AG04450 (cell line): Measurements from ENCODE around the gene LOC101059915.
"Not testable (repeated sequence)": the region's sequence is repeated elsewhere in the genome, so short reads cannot be mapped to it uniquely, and the experiment has no call there.

Source experiments
- CTCF ChIA-PET: fragments of 300-600, 350-600 bp; formaldehyde crosslinking; extraction: SDS; loops from one replicate; lab custom pipeline; 2022; ENCODE audit warnings: antibody characterized with exemption, inconsistent platforms; lab: Charles Lee
- POLR2A ChIA-PET: fragments of 350-600 bp; formaldehyde crosslinking; extraction: SDS; loops from one replicate; lab custom pipeline; 2021; ENCODE audit warnings: antibody characterized with exemption, inconsistent platforms; lab: Yijun Ruan, JAX
- DNase-seq: peaks from one replicate; pipeline ENCODE4 v3.0.0-alpha.2; 2011; ENCODE audit warnings: low read depth, low spot score
- H3K27ac ChIP-seq: one replicate; pipeline ENCODE4 v1.5.1; 2012; ENCODE audit warnings: low read depth, low read length, control low read depth
- H3K27me3 ChIP-seq: one replicate; pipeline ENCODE4 v1.6.0; 2012; ENCODE audit warnings: low read length; ENCODE audit not compliant: control insufficient read depth, insufficient read depth
- H3K4me3 ChIP-seq: 2 replicates; pipeline ENCODE4 v1.5.1; 2011; ENCODE audit warnings: mild to moderate bottlenecking, low read depth, low read length, control low read depth
- H3K9me3 ChIP-seq: 2 replicates; pipeline ENCODE4 v1.5.1; 2012; ENCODE audit warnings: low read length; ENCODE audit not compliant: control insufficient read depth, insufficient read depth
- TF ChIP-seq, protein P1 (sequence below): IDR thresholded peaks from 2 replicates; pipeline ENCODE4 v1.5.1; 2011; ENCODE audit warnings: low read depth, low read length, control low read depth, inconsistent platforms

Gene LOC101059915

DNA sequence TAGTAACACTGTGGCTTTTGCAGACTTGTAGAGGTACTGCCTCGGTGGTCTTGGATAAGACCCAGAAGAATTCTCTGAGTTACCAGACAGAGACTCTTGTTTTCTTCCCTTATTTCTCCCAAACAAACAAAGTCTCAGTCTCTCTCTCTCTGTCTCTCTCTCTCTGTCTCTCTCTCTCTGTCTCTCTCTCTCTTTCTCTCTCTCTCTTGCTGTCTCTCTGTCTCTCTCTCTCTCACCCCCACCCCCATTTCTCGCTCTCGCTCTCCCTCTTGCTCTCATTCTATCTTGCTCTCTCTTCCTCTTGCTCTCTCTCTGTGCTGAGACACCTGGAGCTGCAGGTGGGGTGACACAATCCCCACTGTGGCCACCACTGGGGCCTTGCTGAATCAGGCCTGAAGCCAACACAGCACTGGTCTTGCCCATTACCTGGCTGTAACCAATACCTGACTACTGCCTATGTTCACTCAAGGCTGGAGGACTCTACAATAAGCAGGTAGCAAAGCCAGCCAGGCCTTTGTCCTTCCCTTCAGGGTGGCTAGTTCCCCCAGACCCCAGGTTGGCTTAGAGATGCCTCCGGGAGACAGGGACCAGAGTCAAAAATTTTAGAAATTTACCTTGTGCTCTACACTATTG lies 12.3 kb downstream of the LOC101059915 start:
- TF ChIP-seq, protein P1, sequence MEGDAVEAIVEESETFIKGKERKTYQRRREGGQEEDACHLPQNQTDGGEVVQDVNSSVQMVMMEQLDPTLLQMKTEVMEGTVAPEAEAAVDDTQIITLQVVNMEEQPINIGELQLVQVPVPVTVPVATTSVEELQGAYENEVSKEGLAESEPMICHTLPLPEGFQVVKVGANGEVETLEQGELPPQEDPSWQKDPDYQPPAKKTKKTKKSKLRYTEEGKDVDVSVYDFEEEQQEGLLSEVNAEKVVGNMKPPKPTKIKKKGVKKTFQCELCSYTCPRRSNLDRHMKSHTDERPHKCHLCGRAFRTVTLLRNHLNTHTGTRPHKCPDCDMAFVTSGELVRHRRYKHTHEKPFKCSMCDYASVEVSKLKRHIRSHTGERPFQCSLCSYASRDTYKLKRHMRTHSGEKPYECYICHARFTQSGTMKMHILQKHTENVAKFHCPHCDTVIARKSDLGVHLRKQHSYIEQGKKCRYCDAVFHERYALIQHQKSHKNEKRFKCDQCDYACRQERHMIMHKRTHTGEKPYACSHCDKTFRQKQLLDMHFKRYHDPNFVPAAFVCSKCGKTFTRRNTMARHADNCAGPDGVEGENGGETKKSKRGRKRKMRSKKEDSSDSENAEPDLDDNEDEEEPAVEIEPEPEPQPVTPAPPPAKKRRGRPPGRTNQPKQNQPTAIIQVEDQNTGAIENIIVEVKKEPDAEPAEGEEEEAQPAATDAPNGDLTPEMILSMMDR = no peak
- ChIA-PET CTCF (no interaction called here), POLR2A (no interaction called here)

DNA sequence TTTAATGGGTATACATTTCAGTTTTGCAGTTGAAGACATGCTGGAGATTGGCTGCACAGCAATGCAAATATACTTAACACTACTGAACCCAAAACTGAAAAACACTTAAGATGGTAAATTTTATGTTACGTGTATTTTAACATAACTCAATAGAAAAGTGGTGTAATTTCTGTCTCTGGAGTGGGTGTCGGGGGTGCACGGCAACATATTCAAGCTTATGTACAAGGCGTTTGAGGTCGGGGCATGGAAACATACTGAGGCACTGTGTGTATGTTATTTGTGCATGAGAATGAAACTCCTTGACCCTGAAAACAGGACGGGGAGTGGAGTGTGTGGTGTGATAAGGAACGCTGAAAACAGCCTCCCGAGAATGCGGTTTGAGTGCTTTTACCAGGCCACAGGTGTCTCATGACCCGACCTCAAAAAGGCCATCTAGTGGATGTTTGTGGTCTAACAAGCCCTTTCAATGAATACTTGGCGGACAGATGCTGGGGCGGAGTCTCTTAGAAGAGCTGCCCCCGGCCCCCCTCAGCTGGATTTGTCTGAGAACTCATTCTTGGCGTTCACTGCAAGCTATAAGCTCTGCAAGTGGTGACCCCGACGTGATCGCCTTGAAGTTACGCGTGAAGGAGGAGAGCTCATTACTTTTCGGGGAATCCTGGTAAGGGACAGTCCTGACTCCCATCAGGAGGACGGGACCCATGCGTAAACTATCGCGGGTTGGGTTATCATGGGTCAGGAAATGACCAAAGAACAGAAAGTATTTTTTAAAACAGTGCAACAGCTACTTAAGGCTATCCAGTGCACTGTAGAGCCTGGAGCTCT lies 29.5 kb downstream of the LOC101059915 start:
- H3K9me3 ChIP-seq, H3K4me3 ChIP-seq, DNase-seq, H3K27ac ChIP-seq, CTCF ChIA-PET, POLR2A ChIA-PET, H3K27me3 ChIP-seq: not testable (repeated sequence)

More for the DNA sequence above, 12.3 kb downstream of the LOC101059915 start:
- H3K27me3 ChIP-seq = no peaks in the 10 kb centered on the region
- peaks cover 8% of the 10 kb centered on the region; the same call in 1 of the 2 replicates for H3K9me3 ChIP-seq
- no peak overlapping the region for H3K27ac ChIP-seq
- no peak for DNase-seq
- no peak overlapping the region for H3K4me3 ChIP-seq

DNA sequence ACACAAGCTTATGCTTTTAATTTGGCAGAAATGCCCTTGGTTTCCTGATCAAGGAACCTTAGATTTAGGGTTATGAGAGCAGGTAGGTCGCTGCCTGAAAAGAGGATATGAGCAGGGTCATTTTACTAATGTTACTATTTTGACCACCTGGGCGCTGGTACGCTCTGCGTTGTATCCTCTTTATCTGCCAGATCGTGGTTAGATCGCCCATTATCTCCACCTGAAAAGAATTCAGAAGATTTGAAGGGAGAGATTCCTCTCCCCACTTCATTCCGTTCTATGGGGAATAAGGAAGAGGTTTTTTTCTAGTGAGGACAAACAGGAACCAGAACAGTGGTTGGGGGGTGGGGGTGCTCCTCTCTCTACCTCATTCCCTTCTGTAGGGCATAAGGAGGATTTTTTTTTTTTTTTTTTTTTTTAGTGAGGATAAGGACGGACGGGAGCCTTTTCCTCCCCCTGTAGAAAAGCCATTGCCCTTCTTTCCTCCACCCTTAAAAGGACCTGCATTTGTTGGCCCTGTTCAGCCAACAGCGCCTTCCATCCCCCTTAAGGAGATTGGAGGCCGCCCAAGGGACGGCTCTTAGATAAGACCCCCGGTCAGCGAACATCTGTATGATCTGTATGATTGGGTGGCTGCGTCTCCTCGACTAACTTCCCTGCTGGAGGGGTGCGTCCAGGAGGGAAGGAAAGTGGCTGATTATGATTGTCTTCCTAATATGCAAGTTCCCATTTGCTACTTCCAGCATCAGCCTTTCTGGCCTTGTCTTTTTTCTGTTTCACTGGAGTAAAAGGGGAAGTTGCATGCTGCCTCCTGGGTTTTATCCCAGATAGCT lies 30.3 kb downstream of the LOC101059915 start:
- CTCF ChIA-PET, POLR2A ChIA-PET, H3K27ac ChIP-seq: not testable (repeated sequence)

GRCh38 chrX:71698299-71699022 lies 31.1 kb downstream of the LOC101059915 start:
- H3K4me3 ChIP-seq, H3K9me3 ChIP-seq, CTCF ChIA-PET, H3K27me3 ChIP-seq, H3K27ac ChIP-seq, DNase-seq, POLR2A ChIA-PET: not testable (repeated sequence)

More for the DNA sequence above, 30.3 kb downstream of the LOC101059915 start:
- not testable (repeated sequence) for H3K4me3 ChIP-seq, DNase-seq, H3K9me3 ChIP-seq, H3K27me3 ChIP-seq

DNA sequence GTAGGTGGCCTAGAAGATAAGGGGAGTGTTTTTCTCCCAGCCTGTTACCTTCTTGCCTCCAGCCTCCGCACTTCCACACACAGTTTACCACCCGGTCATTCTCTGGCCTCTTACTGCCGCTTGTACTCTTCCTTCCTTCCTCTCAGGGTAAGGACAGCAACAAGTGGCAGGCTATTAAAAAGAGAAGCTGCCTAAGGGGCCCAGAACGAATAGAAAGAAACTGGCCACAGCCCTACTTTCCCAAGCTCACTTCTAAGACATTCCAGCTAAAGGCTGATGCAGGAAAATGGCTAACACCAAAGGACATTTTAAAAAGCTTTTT lies 31.6 kb downstream of the LOC101059915 start:
- POLR2A ChIA-PET, H3K27me3 ChIP-seq: not testable (repeated sequence)

DNA sequence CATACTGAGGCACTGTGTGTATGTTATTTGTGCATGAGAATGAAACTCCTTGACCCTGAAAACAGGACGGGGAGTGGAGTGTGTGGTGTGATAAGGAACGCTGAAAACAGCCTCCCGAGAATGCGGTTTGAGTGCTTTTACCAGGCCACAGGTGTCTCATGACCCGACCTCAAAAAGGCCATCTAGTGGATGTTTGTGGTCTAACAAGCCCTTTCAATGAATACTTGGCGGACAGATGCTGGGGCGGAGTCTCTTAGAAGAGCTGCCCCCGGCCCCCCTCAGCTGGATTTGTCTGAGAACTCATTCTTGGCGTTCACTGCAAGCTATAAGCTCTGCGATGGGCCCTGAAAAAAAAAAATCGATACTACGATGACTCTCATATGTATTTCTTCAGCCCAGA lies 35.5 kb downstream of the LOC101059915 start:
- H3K27me3 ChIP-seq, H3K27ac ChIP-seq, DNase-seq, H3K9me3 ChIP-seq, CTCF ChIA-PET, POLR2A ChIA-PET, H3K4me3 ChIP-seq: not testable (repeated sequence)

More for the DNA sequence above, 31.6 kb downstream of the LOC101059915 start:
- DNase-seq, H3K9me3 ChIP-seq, H3K27ac ChIP-seq, CTCF ChIA-PET, H3K4me3 ChIP-seq: not testable (repeated sequence)

DNA sequence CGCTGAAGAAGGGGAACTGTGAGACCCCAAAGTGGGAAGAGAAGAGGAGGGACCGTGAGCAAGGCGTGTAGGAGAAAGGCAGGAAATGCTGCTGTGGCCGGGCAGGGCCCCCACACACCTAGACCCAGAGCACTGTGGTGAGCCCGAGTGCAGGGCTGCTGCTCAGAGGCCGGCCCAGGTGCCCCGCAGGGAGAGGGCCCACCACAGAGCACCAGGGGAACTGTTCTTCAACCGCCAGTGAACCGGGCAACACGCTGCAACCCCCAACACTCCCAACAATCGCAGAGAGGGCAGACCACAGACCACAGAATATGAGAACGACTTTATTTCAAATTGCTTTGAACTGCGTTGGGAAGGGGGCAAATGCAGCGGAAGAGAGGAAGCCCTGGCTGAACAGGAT lies 46.7 kb downstream of the LOC101059915 start:
- CTCF ChIA-PET, POLR2A ChIA-PET, H3K27ac ChIP-seq, H3K4me3 ChIP-seq, DNase-seq, H3K27me3 ChIP-seq, H3K9me3 ChIP-seq: not testable (repeated sequence)

DNA sequence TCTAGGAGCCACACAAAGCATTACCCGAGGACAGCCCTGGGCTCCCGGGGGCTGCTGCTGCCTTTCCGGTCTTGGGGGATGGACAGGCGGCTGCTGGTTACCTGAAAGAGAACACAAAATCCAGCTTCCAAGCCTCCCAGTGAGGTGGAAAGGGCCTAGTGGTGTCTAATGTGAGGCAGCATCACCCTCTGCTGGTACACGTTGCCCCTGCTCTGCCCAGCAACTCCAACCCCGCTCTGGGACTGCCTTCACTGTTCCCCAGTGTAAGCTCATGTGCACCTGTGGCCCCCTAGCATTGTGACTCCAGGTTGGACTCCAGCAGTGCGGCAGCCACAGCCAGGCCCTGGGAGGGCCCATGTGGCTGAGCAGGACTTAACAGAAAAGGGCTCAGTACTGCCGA lies 48.2 kb downstream of the LOC101059915 start:
- H3K27me3 ChIP-seq, DNase-seq, POLR2A ChIA-PET, H3K4me3 ChIP-seq, H3K27ac ChIP-seq, H3K9me3 ChIP-seq, CTCF ChIA-PET: not testable (repeated sequence)

DNA sequence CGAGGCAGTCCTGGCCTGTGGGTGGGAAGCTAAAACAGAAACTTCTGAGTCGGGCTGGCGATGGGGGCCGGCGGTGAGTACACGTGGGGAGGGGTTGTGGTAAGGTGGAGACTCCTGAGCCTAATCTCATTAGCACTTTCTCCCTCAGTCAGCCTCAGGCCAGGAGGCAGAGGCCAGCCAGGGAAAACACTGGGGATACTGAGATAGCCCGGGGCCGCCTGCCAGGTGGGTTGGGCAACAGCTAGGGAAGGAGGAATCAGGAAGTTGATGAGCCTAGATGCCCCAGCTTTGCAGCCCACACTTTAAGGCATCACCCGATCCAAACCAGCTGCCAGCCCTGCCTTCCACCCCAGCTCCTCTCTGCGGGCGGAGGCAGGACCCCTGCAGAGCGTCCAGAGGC lies 49.0 kb downstream of the LOC101059915 start:
- DNase-seq, POLR2A ChIA-PET, H3K4me3 ChIP-seq, H3K9me3 ChIP-seq, H3K27ac ChIP-seq, CTCF ChIA-PET, H3K27me3 ChIP-seq: not testable (repeated sequence)

DNA sequence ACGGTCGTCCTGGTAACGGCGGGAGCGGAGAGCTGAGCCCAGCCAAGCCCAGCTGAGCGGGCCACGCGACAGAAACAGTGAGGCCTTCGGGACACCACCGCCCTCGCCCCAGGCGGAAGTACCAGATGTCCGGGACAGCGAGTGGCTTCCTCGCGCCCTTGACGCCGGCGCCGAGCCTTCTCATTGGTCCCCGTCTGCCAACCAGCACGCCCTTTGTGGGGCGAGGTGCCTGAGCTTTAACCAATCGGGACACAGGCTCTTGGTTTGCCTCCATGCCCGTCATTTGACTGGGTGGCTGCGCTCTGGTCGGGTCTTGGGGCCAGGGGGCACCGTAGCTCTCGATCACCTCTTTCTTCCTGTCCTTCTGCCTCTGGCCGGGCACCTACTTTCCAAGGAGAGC lies 50.8 kb downstream of the LOC101059915 start, which contains the start of gene CXorf49:
Gene CXorf49, minus strand, starts transcription at position 101 of the 400 bp plus-strand sequence. CDS start 134 bp downstream, outside the sequence.
- H3K27ac ChIP-seq, DNase-seq, CTCF ChIA-PET, H3K4me3 ChIP-seq, H3K9me3 ChIP-seq, POLR2A ChIA-PET, H3K27me3 ChIP-seq: not testable (repeated sequence)
